IPS-NIHi7 (cell line): ENCODE results near the gene MPHOSPH8.
"Not testable (repeated sequence)": the region's sequence is repeated elsewhere in the genome, so short reads cannot be mapped to it uniquely, and the experiment has no call there.

Experiments used
- DNase-seq: peaks from one replicate; pipeline ENCODE4 v3.0.0; 2012; ENCODE audit warnings: mixed read lengths; ENCODE audit errors: extremely low spot score

Gene MPHOSPH8

GRCh38 chr13:19681517-19681916 lies 48.1 kb downstream of the MPHOSPH8 start:
- DNase-seq: no peak

DNA sequence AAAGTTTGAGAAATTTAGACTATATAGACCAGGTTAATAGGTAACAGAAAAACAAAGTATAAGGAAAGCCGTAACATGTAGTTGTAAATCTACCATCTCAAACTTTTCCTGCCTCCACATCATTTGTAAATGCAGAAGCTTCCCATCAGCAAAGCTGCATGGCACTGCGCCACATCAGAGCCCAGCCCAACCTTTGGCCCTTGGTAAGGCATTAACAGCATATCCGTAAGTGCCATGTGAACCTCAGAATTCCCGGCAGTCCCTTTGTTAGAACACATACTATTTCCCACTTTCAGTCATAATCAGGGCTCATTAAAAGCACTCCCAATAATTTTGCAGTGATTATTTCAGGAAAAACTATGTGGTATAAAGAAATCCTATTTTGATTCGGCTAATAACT lies 51.6 kb downstream of the MPHOSPH8 start:
- DNase-seq: no peak

- DNase-seq: no peak
Measured at GRCh38 chr13:19685437-19685836, 52.0 kb downstream of the MPHOSPH8 start.

GRCh38 chr13:19691447-19691846 lies 58.0 kb downstream of the MPHOSPH8 start:
- DNase-seq: not testable (repeated sequence)

DNA sequence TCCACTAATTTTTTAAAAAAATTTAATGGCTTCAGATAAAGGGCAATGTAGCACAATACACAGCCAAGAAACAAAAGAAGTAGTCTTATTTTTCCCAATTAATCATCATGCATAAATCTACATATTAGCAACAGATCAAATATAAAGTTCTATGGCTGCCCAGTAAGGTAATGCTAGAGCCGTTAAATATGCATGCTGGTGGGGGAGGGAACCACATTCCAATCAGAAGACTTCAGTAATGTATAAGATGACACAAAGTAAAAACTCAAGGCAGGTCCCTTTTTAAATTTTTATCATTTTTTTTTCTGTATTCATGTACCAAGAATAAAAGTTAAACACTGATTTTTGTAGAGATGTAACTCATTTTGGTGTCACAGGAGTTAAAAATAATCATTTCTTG lies 62.0 kb downstream of the MPHOSPH8 start:
- DNase-seq: no peak

- peak; percentile 17 for DNase-seq
Measured at GRCh38 chr13:19695829-19696228, 62.4 kb downstream of the MPHOSPH8 start.

DNA sequence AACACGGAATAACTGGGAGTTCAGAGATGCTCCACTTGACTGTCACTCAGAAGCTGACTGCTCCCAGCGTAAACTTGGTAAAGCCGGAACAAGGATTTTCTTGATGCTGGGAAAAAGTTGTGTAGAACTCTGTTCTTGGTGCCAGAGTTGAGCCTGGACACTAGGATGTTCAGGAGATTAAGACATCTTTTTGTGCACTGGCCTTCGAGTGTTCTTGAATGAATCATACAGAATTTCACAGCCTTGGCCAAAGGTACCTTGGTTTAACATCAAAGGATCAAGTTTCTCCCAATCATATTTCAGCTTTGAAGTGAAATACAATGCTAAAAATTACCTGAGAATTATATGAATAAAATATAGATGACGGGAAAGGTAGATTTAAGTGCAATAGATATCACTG lies 67.5 kb downstream of the MPHOSPH8 start:
- not testable (repeated sequence) for DNase-seq

DNA sequence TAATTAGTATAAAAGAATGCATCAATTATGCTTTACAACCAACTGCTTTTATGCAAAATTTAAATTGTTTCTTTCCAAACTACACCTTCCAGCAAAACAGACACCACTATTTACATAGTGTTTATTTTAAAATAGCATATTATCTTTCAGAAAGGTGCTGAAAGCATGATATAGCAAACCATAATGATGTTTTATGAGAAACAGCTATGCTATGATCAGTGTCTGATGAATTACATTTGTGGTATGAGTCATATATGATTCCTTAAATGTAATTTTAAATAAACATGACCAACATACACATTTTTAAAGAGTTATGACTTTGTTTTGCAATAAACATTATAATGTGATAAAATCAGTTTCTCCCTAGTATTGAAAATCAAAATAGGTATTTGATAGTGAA lies 68.2 kb downstream of the MPHOSPH8 start:
- DNase-seq: not testable (repeated sequence)

GRCh38 chr13:19704256-19704655 lies 70.8 kb downstream of the MPHOSPH8 start:
- DNase-seq: not testable (repeated sequence)

GRCh38 chr13:19709039-19709438 lies 75.6 kb downstream of the MPHOSPH8 start:
- not testable (repeated sequence) for DNase-seq

DNA sequence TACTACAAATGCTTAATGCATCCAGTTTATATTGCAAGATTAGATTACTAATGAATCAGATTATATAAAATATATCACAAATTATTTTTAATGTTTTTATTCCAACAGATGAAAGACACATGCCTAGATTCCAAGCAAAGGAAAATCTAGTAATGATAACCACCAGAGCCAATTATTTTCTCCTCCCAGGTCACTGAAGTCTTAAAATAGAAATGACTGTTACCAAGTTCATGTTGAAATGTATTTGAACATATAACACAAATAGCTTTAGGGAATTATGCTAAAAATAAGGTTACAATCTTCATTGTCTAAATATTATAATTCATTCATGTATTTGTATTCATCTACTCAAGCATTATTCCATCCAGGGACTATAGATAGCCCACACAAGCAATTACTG lies 76.3 kb downstream of the MPHOSPH8 start:
- DNase-seq: not testable (repeated sequence)

DNA sequence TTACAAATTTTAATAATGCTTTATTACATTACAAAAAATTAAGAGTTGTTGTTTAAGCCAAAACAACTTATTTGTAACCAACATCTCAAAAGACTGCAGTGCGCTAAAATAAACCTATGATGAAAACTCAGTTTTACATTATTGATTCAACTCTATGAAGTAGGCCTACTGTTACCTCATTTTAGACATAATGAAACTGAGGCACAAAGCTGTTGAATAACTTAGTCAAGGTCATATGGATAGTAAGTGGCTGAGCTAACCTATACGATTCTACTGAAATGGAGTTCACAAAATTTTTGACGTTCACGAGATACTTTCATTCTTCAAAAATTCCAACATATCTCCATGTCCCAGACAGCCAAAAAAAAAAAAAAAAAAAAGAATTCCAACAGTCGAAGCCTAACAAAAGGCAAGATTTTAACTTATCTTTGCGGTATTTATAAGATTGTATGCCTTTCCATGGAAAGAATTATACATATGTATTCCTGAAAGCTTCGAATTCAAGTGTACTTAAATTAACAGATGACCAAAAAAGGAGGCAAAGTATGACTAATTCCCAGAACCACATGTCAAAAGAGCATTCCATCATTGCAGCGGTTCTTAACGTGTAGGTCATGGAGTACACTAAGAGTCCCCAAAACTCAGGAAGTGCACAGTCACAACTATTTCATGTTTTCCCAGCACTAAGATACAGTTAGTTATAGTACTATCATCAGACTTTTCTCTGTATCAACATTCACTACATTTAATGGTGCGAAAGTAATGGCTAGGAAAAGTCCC lies 79.9 kb downstream of the MPHOSPH8 start:
- no peak for DNase-seq

GRCh38 chr13:19720039-19720438 lies 86.6 kb downstream of the MPHOSPH8 start:
- DNase-seq: no peak
